Measurements from ENCODE around the gene CST4.
"Not testable (repeated sequence)": the region's sequence is repeated elsewhere in the genome, so short reads cannot be mapped to it uniquely, and the experiment has no call there.

CST4 gene

GRCh38 chr20:23640018-23640601 lies 48.7 kb downstream of the CST4 start:
- DNase-seq: no peak

- DNase-seq: no peak
Measured at GRCh38 chr20:23639490-23639958, 49.3 kb downstream of the CST4 start.

GRCh38 chr20:23638309-23638708 lies 50.5 kb downstream of the CST4 start:
- no peak for DNase-seq

- DNase-seq: peak; percentile 70 to 85
Measured at GRCh38 chr20:23637282-23638221, 51.3 kb downstream of the CST4 start, which contains the start of gene CST3. Gene CST3 (minus strand): TSS chr20:23637955. CDS start chr20:23637862, 93 bp downstream.

GRCh38 chr20:23636908-23637281 lies 51.9 kb downstream of the CST4 start:
- DNase-seq: no peak

- no peak for DNase-seq
Measured at GRCh38 chr20:23636182-23636907, 52.5 kb downstream of the CST4 start.

- DNase-seq: not testable (repeated sequence)
Measured at GRCh38 chr20:23635768-23636090, 53.1 kb downstream of the CST4 start.
